HepG2 (cell line): Measurements from ENCODE around the gene MYO18B. TPM values are rescaled to one million over a fixed set of nuclear protein-coding genes. Genes with fewer than 3 reads are reported as not detected.
A peak's percentile ranks its signal among the peaks of the same experiment; 100 is the strongest.

ENCODE experiments used
- ATAC-seq: fragments of 200-7000 bp; cut with Tn5 transposase; 3 replicates; pipeline ENCODE4 v1.9.1; 2020; ENCODE audit warnings: mild to moderate bottlenecking, moderate library complexity
- BruUV-seq: library from RNA; stranded (reverse); fragments of 400-500 nt; replicated peaks from 2 replicates; lab custom pipeline; 2021; lab: Mats Ljungman, UMichigan
- CTCF ChIA-PET: fragments of 300-600 bp; formaldehyde crosslinking; extraction: SDS; loops from one replicate; lab custom pipeline; 2021; ENCODE audit warnings: low total read pairs, inconsistent platforms, low intra/inter-chr PET ratio; lab: Yijun Ruan, JAX
- POLR2A ChIA-PET: fragments of 350-600 bp; sonication (Branson Sonifier 250); formaldehyde crosslinking; loops from one replicate; lab custom pipeline; 2020; ENCODE audit warnings: antibody characterized with exemption, inconsistent platforms; lab: Yijun Ruan, JAX
- DNase-seq: peaks from one replicate; pipeline ENCODE4 v3.0.0-alpha.2; 2015; ENCODE audit warnings: low spot score
- FAIRE-seq: peaks from 3 replicates; lab custom pipeline; 2011; peaks lifted over from hg19 to GRCh38; lab: Jason Lieb, UNC
- H2AFZ ChIP-seq: one replicate; pipeline ENCODE4 v1.6.1; 2011; ENCODE audit warnings: low read length, inconsistent platforms
- H3K27ac ChIP-seq: fragments of 300-600 bp; 3 replicates; pipeline ENCODE4 v1.8.0; 2011; ENCODE audit warnings: mixed run types, mild to moderate bottlenecking, mixed read lengths, low read length, inconsistent platforms; ENCODE audit not compliant: insufficient read depth; ENCODE audit errors: extremely low read length
- H3K27me3 ChIP-seq, 2 experiments: fragments of 200-600 bp in 1 of 2; 2 replicates in 1 of 2; 3 replicates in 1 of 2; pipeline versions ENCODE4 v1.6.0 to v1.8.0; 2011; ENCODE audit warnings: low read length in 2 of 2, mild to moderate bottlenecking in 2 of 2, moderate library complexity in 2 of 2, inconsistent platforms in 1 of 2; ENCODE audit not compliant: insufficient read depth in 2 of 2, control insufficient read depth in 1 of 2
- H3K36me3 ChIP-seq, 2 experiments: fragments of 200-600 bp in 1 of 2; replicated peaks in 1 of 2; 2 replicates in 1 of 2; 3 replicates in 1 of 2; pipeline versions ENCODE4 v1.5.1 to v1.8.0; 2011; ENCODE audit warnings: low read length in 2 of 2, inconsistent platforms in 1 of 2; ENCODE audit not compliant: insufficient read depth in 2 of 2, control insufficient read depth in 1 of 2
- H3K4me1 ChIP-seq: 2 replicates; pipeline ENCODE4 v1.5.1; 2012; ENCODE audit warnings: low read length, inconsistent platforms; ENCODE audit not compliant: insufficient read depth
- H3K4me2 ChIP-seq: 2 replicates; pipeline ENCODE4 v1.6.0; 2011; ENCODE audit warnings: low read depth, low read length, inconsistent platforms
- H3K4me3 ChIP-seq, 3 experiments: fragments of 200-600 bp in 1 of 3; sonication (generic), shearing (Covaris generic) in 1 of 3; replicated peaks in 1 of 3; 2 replicates each; pipeline ENCODE4 v1.5.1; 2011 to 2016; ENCODE audit warnings: low read length in 3 of 3, inconsistent platforms in 2 of 3, low read depth in 2 of 3, mild to moderate bottlenecking in 2 of 3, control low read depth in 1 of 3, mixed read lengths in 1 of 3; ENCODE audit not compliant: insufficient read depth in 1 of 3
- H3K79me2 ChIP-seq: one replicate; pipeline ENCODE4 v1.6.1; 2011; ENCODE audit warnings: low read length, inconsistent platforms; ENCODE audit not compliant: insufficient read depth
- H3K9ac ChIP-seq: 2 replicates; pipeline ENCODE4 v1.6.0; 2011; ENCODE audit warnings: mild to moderate bottlenecking, low read depth, low read length, inconsistent platforms; ENCODE audit not compliant: insufficient read depth
- H3K9me3 ChIP-seq: 2 replicates; pipeline ENCODE4 v1.5.1; 2012; ENCODE audit warnings: mild to moderate bottlenecking, low read length
- H4K20me1 ChIP-seq: 2 replicates; pipeline ENCODE4 v1.6.0; 2011; ENCODE audit warnings: inconsistent platforms, mild to moderate bottlenecking, low read length, moderate library complexity; ENCODE audit not compliant: insufficient read depth
- CHD4 ChIP-seq: fragments of 200-600 bp; sonication (generic); IDR thresholded peaks from 2 replicates; pipeline ENCODE4 v1.7.0; 2017; ENCODE audit warnings: mild to moderate bottlenecking, low read length, borderline replicate concordance
- HOXA3 ChIP-seq: sonication (generic); formaldehyde crosslinking; IDR thresholded peaks from 2 replicates; pipeline ENCODE4 v1.5.0; 2020; ENCODE audit warnings: missing genetic modification reagents
- RBAK ChIP-seq: sonication (generic); formaldehyde crosslinking; IDR thresholded peaks from 2 replicates; pipeline ENCODE4 v1.5.1; 2020; ENCODE audit warnings: mild to moderate bottlenecking, missing genetic modification reagents
- SRSF4 ChIP-seq: fragments of 200-400 bp; formaldehyde crosslinking; IDR thresholded peaks from one replicate; pipeline ENCODE4 v1.6.1; 2018; ENCODE audit warnings: mild to moderate bottlenecking, low read depth, low read length, moderate library complexity; ENCODE audit not compliant: poor library complexity, severe bottlenecking
- ZNF607 ChIP-seq: sonication (generic); formaldehyde crosslinking; IDR thresholded peaks from 2 replicates; pipeline ENCODE4 v1.5.1; 2020; ENCODE audit warnings: missing genetic modification reagents, mild to moderate bottlenecking, borderline replicate concordance
- WGBS: methylation state at CpG from one replicate; pipeline ENCODE4 v1.1.6; 2017; ENCODE audit warnings: low lambda C conversion rate; 5-methylcytosine and 5-hydroxymethylcytosine counted together
- in situ Hi-C: cut with HindIII; loops from 2 replicates; pipeline ENCODE4 v1.10.0; 2017; ENCODE audit warnings: low pct_unique_long_range_greater_than_20kb; ENCODE audit not compliant: extremely low pct_ligation_motif_present
- intact Hi-C: fragments of 100-400 bp; cut with micrococcal nuclease; formaldehyde crosslinking; loops from one replicate; pipeline ENCODE4 v1.10.0; 2022; ENCODE audit not compliant: unreplicated experiment
- polyA plus RNA-seq, 8 experiments: library from polyadenylated mRNA; depleted of rRNA in 3 of 8; stranded (reverse) in 7 of 8; unstranded in 1 of 8; fragments of >200 nt; fragmentation: Illumina TruSeq in 4 of 8; extraction: Trizol in 4 of 8; gene quantifications; 2 replicates each; pipeline versions ENCODE4 v1.2.1 to v1.2.3, GENCODE V29; 2011 to 2016; ENCODE audit warnings: low read depth in 4 of 8, missing spikeins in 1 of 8, mixed read lengths in 1 of 8; ENCODE audit not compliant: insufficient read depth in 1 of 8
- total RNA-seq, 5 experiments: library from RNA; depleted of rRNA; stranded (reverse); fragments of >200 nt; fragmentation: Illumina TruSeq; extraction: Trizol; gene quantifications; 2 replicates each; pipeline ENCODE4 v1.2.3, GENCODE V29; 2016; ENCODE audit warnings: low read depth in 1 of 5
- TF ChIP-seq, protein P1 (sequence below), 2 experiments: IDR thresholded peaks; 2 replicates each; pipeline ENCODE4 v1.6.1; 2011 to 2012; ENCODE audit warnings: low read length in 2 of 2, borderline replicate concordance in 1 of 2, low read depth in 1 of 2, mild to moderate bottlenecking in 1 of 2, moderate library complexity in 1 of 2
- TF ChIP-seq, protein P2 (sequence below): sonication (generic); formaldehyde crosslinking; IDR thresholded peaks from 2 replicates; pipeline ENCODE4 v1.5.0; 2020; ENCODE audit warnings: mild to moderate bottlenecking, missing genetic modification reagents, moderate library complexity

Gene MYO18B
- total and polyA plus RNA-seq, 2 of the 13 experiments (the other 11 are each of a cell fraction or from before 2014, with no cell fraction given), result 0.01 TPM; not detected in 1

DNA sequence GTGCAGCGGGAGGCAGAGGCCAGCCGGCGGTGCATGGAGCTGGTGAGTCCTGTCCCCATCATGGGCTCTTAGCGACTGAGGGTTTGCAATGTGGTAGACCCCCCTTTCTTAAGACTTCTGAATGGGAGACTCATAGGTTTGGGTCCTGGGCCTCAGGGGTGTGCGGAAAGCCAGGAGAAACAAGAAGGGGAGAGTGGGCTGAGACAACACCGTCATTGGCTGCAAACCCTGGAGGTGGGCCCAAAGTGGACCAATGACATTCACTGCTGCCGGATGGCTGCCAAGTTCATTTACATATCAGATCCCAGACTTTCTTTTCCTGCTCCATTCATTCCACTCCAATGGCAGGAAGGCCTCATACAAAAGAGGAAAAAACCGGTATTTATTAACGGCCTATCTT, 213.3 kb downstream of the MYO18B start (continued):
- no peak for TF ChIP-seq CHD4
- no peak for TF ChIP-seq RBAK (CRISPR knock-in tag)

DNA sequence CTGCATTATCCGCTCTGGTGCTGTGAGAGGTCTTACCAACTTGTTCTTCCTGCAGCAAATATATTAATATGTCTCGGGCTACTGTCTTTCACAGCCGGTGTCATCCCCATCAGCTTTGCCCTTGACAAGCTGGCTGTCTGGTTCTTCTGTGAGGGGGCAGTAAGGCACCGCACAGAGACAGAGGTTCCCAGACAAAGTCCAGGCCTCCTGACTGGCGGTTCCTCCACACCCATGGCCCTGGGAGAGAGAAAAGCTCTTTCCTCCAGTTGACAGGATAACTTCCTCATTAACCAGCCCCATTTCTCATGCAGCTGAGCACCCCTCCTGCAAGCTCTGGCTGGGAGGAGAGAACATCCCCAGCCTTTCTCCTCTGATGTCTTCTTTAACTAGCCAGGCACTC, 214.8 kb downstream of the MYO18B start:
- FAIRE-seq, result no peak
- intact Hi-C loops (no loop called here), in situ Hi-C loops (no loop called here)
- H3K4me3 ChIP-seq, result no peak overlapping the region
- no peak overlapping the region for H3K4me2 ChIP-seq
- no peak overlapping the region for H2AFZ ChIP-seq
- no peaks in the 10 kb centered on the region for H3K79me2 ChIP-seq
- TF ChIP-seq SRSF4 (no peak), HOXA3 (CRISPR knock-in tag) (no peak), ZNF607 (CRISPR knock-in tag) (no peak)
- TF ChIP-seq, protein P1, sequence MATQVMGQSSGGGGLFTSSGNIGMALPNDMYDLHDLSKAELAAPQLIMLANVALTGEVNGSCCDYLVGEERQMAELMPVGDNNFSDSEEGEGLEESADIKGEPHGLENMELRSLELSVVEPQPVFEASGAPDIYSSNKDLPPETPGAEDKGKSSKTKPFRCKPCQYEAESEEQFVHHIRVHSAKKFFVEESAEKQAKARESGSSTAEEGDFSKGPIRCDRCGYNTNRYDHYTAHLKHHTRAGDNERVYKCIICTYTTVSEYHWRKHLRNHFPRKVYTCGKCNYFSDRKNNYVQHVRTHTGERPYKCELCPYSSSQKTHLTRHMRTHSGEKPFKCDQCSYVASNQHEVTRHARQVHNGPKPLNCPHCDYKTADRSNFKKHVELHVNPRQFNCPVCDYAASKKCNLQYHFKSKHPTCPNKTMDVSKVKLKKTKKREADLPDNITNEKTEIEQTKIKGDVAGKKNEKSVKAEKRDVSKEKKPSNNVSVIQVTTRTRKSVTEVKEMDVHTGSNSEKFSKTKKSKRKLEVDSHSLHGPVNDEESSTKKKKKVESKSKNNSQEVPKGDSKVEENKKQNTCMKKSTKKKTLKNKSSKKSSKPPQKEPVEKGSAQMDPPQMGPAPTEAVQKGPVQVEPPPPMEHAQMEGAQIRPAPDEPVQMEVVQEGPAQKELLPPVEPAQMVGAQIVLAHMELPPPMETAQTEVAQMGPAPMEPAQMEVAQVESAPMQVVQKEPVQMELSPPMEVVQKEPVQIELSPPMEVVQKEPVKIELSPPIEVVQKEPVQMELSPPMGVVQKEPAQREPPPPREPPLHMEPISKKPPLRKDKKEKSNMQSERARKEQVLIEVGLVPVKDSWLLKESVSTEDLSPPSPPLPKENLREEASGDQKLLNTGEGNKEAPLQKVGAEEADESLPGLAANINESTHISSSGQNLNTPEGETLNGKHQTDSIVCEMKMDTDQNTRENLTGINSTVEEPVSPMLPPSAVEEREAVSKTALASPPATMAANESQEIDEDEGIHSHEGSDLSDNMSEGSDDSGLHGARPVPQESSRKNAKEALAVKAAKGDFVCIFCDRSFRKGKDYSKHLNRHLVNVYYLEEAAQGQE (IDR thresholded peaks at IDR 0.05; ENCODE audit: borderline replicate concordance in 1 of 2, low read depth in 1 of 2, low read length in 2 of 2), result no peak
- TF ChIP-seq, protein P2, sequence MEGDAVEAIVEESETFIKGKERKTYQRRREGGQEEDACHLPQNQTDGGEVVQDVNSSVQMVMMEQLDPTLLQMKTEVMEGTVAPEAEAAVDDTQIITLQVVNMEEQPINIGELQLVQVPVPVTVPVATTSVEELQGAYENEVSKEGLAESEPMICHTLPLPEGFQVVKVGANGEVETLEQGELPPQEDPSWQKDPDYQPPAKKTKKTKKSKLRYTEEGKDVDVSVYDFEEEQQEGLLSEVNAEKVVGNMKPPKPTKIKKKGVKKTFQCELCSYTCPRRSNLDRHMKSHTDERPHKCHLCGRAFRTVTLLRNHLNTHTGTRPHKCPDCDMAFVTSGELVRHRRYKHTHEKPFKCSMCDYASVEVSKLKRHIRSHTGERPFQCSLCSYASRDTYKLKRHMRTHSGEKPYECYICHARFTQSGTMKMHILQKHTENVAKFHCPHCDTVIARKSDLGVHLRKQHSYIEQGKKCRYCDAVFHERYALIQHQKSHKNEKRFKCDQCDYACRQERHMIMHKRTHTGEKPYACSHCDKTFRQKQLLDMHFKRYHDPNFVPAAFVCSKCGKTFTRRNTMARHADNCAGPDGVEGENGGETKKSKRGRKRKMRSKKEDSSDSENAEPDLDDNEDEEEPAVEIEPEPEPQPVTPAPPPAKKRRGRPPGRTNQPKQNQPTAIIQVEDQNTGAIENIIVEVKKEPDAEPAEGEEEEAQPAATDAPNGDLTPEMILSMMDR (CRISPR knock-in tag), result 0 out of 2 replicates have a peak, but pooled peaks have one; percentile 13
- no peaks in the 10 kb centered on the region for H3K9me3 ChIP-seq
- CTCF ChIA-PET, result no interaction called here
- H3K27me3 ChIP-seq, result no peaks in the 10 kb centered on the region
- BruUV-seq, result no TSS peak
- H4K20me1 ChIP-seq, result no peaks in the 10 kb centered on the region
- no peak overlapping the region for H3K27ac ChIP-seq
- no peak overlapping the region for H3K9ac ChIP-seq
- H3K36me3 ChIP-seq, result no peaks in the 10 kb centered on the region
- peaks cover 45% of the 10 kb centered on the region for H3K4me1 ChIP-seq
- POLR2A ChIA-PET, result no interaction called here
- no peak for DNase-seq
- peak; percentile 33; the same call in 1 of the 3 replicates for ATAC-seq
- 15% methylated on average over 4 of the region's 5 CpGs for WGBS
